H1 (cell line): ENCODE results near the gene NARS2. TPM values are rescaled to one million over a fixed set of nuclear protein-coding genes. Genes with fewer than 3 reads are reported as not detected.

Experiments
- CTCF ChIA-PET: fragments of 300-600 bp; sonication (Branson Sonifier 250); formaldehyde crosslinking; loops from one replicate; lab custom pipeline; 2021; ENCODE audit not compliant: partially characterized antibody; lab: Charles Lee
- POLR2A ChIA-PET: fragments of 300-600 bp; sonication (Branson Sonifier 250); formaldehyde crosslinking; loops from one replicate; lab custom pipeline; 2021; ENCODE audit warnings: inconsistent platforms; ENCODE audit not compliant: partially characterized antibody; lab: Charles Lee
- DNase-seq, 2 experiments: peaks; one replicate each; pipeline versions ENCODE4 v3.0.0 to v3.0.0-alpha.2; 2010 to 2022; ENCODE audit warnings: low spot score in 2 of 2, low read depth in 1 of 2, mixed read lengths in 1 of 2
- FAIRE-seq: peaks from 2 replicates; lab custom pipeline; 2011; peaks lifted over from hg19 to GRCh38; lab: Jason Lieb, UNC
- H2AFZ ChIP-seq: 2 replicates; pipeline ENCODE4 v1.8.1; 2012; ENCODE audit warnings: low read length, inconsistent platforms
- H2AK5ac ChIP-seq: 2 replicates; pipeline ENCODE4 v1.6.1; 2013; ENCODE audit warnings: low read depth, low read length
- H2BK120ac ChIP-seq: replicated peaks from 2 replicates; pipeline ENCODE3; 2013; ENCODE audit warnings: low read depth, low read length, inconsistent platforms
- H2BK12ac ChIP-seq: 2 replicates; pipeline ENCODE4 v1.6.1; 2013; ENCODE audit warnings: low read depth, low read length
- H2BK15ac ChIP-seq: 2 replicates; pipeline ENCODE4 v1.6.1; 2013; ENCODE audit warnings: low read length
- H2BK20ac ChIP-seq: 2 replicates; pipeline ENCODE4 v1.6.1; 2013; ENCODE audit warnings: low read length
- H2BK5ac ChIP-seq: 2 replicates; pipeline ENCODE4 v1.6.1; 2013; ENCODE audit warnings: low read depth, low read length
- H3K14ac ChIP-seq: 2 replicates; pipeline ENCODE4 v1.6.1; 2013; ENCODE audit warnings: inconsistent platforms; ENCODE audit not compliant: insufficient read length
- H3K18ac ChIP-seq: 2 replicates; pipeline ENCODE4 v1.6.1; 2013; ENCODE audit warnings: low read length; ENCODE audit errors: extremely low read depth
- H3K23ac ChIP-seq: 2 replicates; pipeline ENCODE4 v1.6.1; 2013; ENCODE audit warnings: inconsistent platforms; ENCODE audit not compliant: insufficient read length
- H3K23me2 ChIP-seq: 2 replicates; pipeline ENCODE4 v1.6.1; 2013; ENCODE audit warnings: low read depth, low read length
- H3K27ac ChIP-seq: 2 replicates; pipeline ENCODE4 v1.6.1; 2011; ENCODE audit warnings: low read depth, low read length, inconsistent platforms
- H3K27me3 ChIP-seq, 4 experiments: replicated peaks in 1 of 4; 1 replicate in 1 of 4; 2 replicates in 3 of 4; pipeline versions ENCODE4 v1.6.1 to v1.8.1; 2011 to 2013; ENCODE audit warnings: low read length in 3 of 4, mild to moderate bottlenecking in 3 of 4, inconsistent platforms in 2 of 4, mixed read lengths in 2 of 4, moderate library complexity in 1 of 4; ENCODE audit not compliant: control insufficient read depth in 3 of 4, insufficient read depth in 3 of 4; ENCODE audit errors: extremely low read depth in 1 of 4
- H3K36me3 ChIP-seq, 4 experiments: 2 replicates each; pipeline versions ENCODE4 v1.6.1 to v1.8.1; 2011 to 2013; ENCODE audit warnings: mild to moderate bottlenecking in 4 of 4, low read length in 3 of 4, moderate library complexity in 2 of 4, control low read depth in 1 of 4, inconsistent platforms in 1 of 4; ENCODE audit not compliant: insufficient read depth in 4 of 4, control insufficient read depth in 2 of 4
- H3K4ac ChIP-seq: replicated peaks from 2 replicates; pipeline ENCODE3; 2013; ENCODE audit warnings: low read length, low read depth, mixed read lengths, inconsistent platforms; ENCODE audit not compliant: insufficient read length
- H3K4me1 ChIP-seq, 4 experiments: replicated peaks in 1 of 4; 1 replicate in 1 of 4; 2 replicates in 3 of 4; pipeline versions ENCODE4 v1.6.1 to v1.8.1; 2011 to 2013; ENCODE audit warnings: low read length in 3 of 4, inconsistent platforms in 2 of 4, mixed read lengths in 1 of 4; ENCODE audit not compliant: insufficient read depth in 4 of 4, control insufficient read depth in 3 of 4
- H3K4me2 ChIP-seq, 2 experiments: 2 replicates each; pipeline versions ENCODE4 v1.6.1 to v1.8.1; 2011 to 2013; ENCODE audit warnings: low read depth in 2 of 2, low read length in 2 of 2, control low read depth in 1 of 2, inconsistent platforms in 1 of 2, mild to moderate bottlenecking in 1 of 2; ENCODE audit not compliant: insufficient read depth in 1 of 2
- H3K4me3 ChIP-seq, 4 experiments: fragments of 200-600, 300-600 bp in 1 of 4; sonication (generic), shearing (Covaris generic), sonication (Bioruptor Twin) in 1 of 4; 2 replicates each; pipeline versions ENCODE4 v1.5.1 to v1.8.1; 2011 to 2016; ENCODE audit warnings: low read length in 4 of 4, low read depth in 3 of 4, control low read depth in 2 of 4, inconsistent platforms in 2 of 4, mild to moderate bottlenecking in 2 of 4, mixed read lengths in 1 of 4, moderate library complexity in 1 of 4; ENCODE audit not compliant: insufficient read depth in 2 of 4; ENCODE audit errors: extremely low read depth in 1 of 4
- H3K56ac ChIP-seq: replicated peaks from 2 replicates; pipeline ENCODE3; 2013; ENCODE audit warnings: low read depth, mild to moderate bottlenecking, mixed read lengths, low read length, inconsistent platforms; ENCODE audit not compliant: insufficient read length
- H3K79me1 ChIP-seq: 2 replicates; pipeline ENCODE4 v1.6.1; 2013; ENCODE audit warnings: low read depth, low read length, control low read depth
- H3K79me2 ChIP-seq, 2 experiments: 2 replicates each; pipeline versions ENCODE4 v1.6.1 to v1.8.1; 2012 to 2013; ENCODE audit warnings: low read length in 2 of 2, mild to moderate bottlenecking in 2 of 2, inconsistent platforms in 1 of 2; ENCODE audit not compliant: insufficient read depth in 2 of 2, control insufficient read depth in 1 of 2
- H3K9ac ChIP-seq, 4 experiments: replicated peaks in 1 of 4; 1 replicate in 1 of 4; 2 replicates in 3 of 4; pipeline versions ENCODE4 v1.6.1 to v1.8.1; 2011 to 2013; ENCODE audit warnings: low read depth in 3 of 4, low read length in 3 of 4, control low read depth in 2 of 4, mild to moderate bottlenecking in 2 of 4, moderate library complexity in 2 of 4, inconsistent platforms in 1 of 4; ENCODE audit errors: extremely low read depth in 1 of 4
- H3K9me3 ChIP-seq, 2 experiments: 2 replicates each; pipeline versions ENCODE4 v1.6.1 to v1.8.1; 2012 to 2013; ENCODE audit warnings: mild to moderate bottlenecking in 2 of 2, moderate library complexity in 2 of 2, control low read depth in 1 of 2, inconsistent platforms in 1 of 2, low read depth in 1 of 2, low read length in 1 of 2, mixed read lengths in 1 of 2; ENCODE audit not compliant: insufficient read depth in 2 of 2
- H4K20me1 ChIP-seq, 2 experiments: replicated peaks in 1 of 2; 2 replicates each; pipeline versions ENCODE3 to v1.8.1; 2011 to 2013; ENCODE audit warnings: inconsistent platforms in 2 of 2, low read length in 2 of 2, mild to moderate bottlenecking in 1 of 2; ENCODE audit not compliant: insufficient read depth in 2 of 2, control insufficient read depth in 1 of 2
- H4K5ac ChIP-seq: 2 replicates; pipeline ENCODE4 v1.6.1; 2013; ENCODE audit warnings: low read length, low read depth, mixed read lengths, inconsistent platforms; ENCODE audit not compliant: insufficient read length
- H4K8ac ChIP-seq: 2 replicates; pipeline ENCODE4 v1.8.0; 2013; ENCODE audit warnings: mild to moderate bottlenecking, moderate library complexity, low read length, inconsistent platforms; ENCODE audit not compliant: insufficient read depth; ENCODE audit errors: extremely low read depth
- H4K91ac ChIP-seq: replicated peaks from 2 replicates; pipeline ENCODE3; 2013; ENCODE audit warnings: low read length, mixed read lengths, inconsistent platforms; ENCODE audit not compliant: insufficient read length
- TAF1 ChIP-seq: IDR thresholded peaks from 2 replicates; pipeline ENCODE4 v1.6.1; 2011; ENCODE audit warnings: mild to moderate bottlenecking, low read depth, low read length
- WGBS, 2 experiments: shearing (Covaris generic) in 1 of 2; methylation state at CpG; one replicate each; pipeline versions ENCODE4 v1.1.6 to v1.1.7; 2013 to 2015; ENCODE audit warnings: low lambda C conversion rate in 2 of 2, mixed read lengths in 2 of 2, inconsistent platforms in 1 of 2, low coverage in 1 of 2, missing lambda C conversion rate in 1 of 2; ENCODE audit not compliant: insufficient replicate concordance in 2 of 2, insufficient coverage in 1 of 2, insufficient read length in 1 of 2; ENCODE audit errors: extremely low coverage in 1 of 2, missing lambda C conversion rate in 1 of 2; 5-methylcytosine and 5-hydroxymethylcytosine counted together
- polyA plus RNA-seq, 7 experiments: library from polyadenylated mRNA; depleted of rRNA in 3 of 7; stranded (reverse) in 5 of 7; unstranded in 2 of 7; fragments of >200 nt in 5 of 7; fragments of 200-250 nt in 2 of 7; gene quantifications; 1 replicate in 5 of 7; 2 replicates in 1 of 7; 4 replicates in 1 of 7; pipeline versions ENCODE4 v1.2.1 to v1.2.3, GENCODE V29; 2011 to 2013; ENCODE audit warnings: missing spikeins in 2 of 7, mixed read lengths in 2 of 7
- small RNA-seq: library from polyadenylated mRNA; stranded (forward); fragments of <200 nt; extraction: miRNeasy Mini kit (QIAGEN cat#:217004); gene quantifications from one replicate; pipeline ENCODE3, GENCODE V24; 2013; ENCODE audit not compliant: insufficient read depth
- total RNA-seq: library from RNA; stranded (reverse); fragmentation: NEBNext Ultra II Directional; extraction: Animal tissue kit (Norgen Biotek cat#: 25700); gene quantifications from 2 replicates; pipeline ENCODE4 v1.2.1, GENCODE V29; 2021

The NARS2 gene
- total and polyA plus RNA-seq, 2 of the 8 experiments (the other 6 are each of a cell fraction or from before 2014, with no cell fraction given): 26.2 to 51.6 TPM

DNA sequence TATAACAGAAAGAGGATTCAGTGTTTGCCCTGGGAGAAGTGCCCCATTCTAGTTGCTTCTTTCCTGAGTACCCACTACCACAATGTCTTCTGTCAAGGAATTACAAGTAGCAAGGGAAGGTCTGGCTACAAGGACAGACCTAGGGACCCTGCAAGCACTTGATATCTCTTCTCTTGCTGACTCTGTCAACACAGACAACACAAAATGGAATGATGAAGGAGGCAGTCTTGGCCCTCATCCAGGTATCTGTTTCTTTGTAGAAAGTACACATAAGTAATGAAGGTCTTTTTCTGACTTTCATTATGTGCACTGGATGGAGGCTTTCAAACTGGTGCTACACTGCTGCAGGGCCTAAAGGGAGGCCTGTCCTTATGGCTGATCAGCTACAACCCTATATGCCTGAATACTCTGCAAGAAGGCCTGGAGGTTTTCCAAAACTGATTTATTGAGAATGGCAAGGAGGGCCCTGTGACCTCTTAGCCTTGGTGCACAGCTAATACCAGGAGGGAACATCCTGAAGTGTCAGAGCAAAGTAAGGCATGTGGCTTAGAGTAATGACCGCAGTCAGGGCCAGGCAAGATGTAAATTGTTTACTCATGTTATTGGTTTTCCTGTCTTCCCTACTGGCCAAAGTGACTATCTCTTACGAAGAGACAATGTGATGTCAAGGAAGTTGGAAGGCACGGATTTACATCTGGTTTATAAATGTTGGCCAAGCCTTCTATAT, 188.3 kb downstream of the NARS2 start:
- WGBS, 2 experiments: 96% methylated on average over 3 of the region's 3 CpGs; no CpG with 5 or more reads in 1 of the 2 experiments
- FAIRE-seq: no peak

More for the DNA sequence above, 188.3 kb downstream of the NARS2 start:
- Histone ChIP-seq H2BK20ac (no peak overlapping the region), H3K4me2 (no peak overlapping the region), H3K9me3 (peaks cover 0 to 7% of the 10 kb centered on the region in 2 experiments; a peak in 2 of 4 replicates), H2BK120ac (no peak overlapping the region), H3K4ac (no peak overlapping the region), H3K27me3 (no peaks in the 10 kb centered on the region), H3K79me2 (no peaks in the 10 kb centered on the region), H2AFZ (no peak overlapping the region), H3K4me3 (no peak overlapping the region), H3K36me3 (no peaks in the 10 kb centered on the region), H3K23me2 (no peaks in the 10 kb centered on the region), H3K79me1 (no peaks in the 10 kb centered on the region; the same call in 1 of the 2 replicates), H2AK5ac (no peak overlapping the region), H2BK5ac (no peak overlapping the region), H3K23ac (no peak overlapping the region), H4K5ac (no peak overlapping the region), H3K27ac (no peak overlapping the region), H2BK15ac (no peak overlapping the region), H4K91ac (no peak overlapping the region), H3K56ac (no peak overlapping the region), H4K20me1 (no peaks in the 10 kb centered on the region), H4K8ac (no peak overlapping the region), H3K18ac (no peak overlapping the region), H3K4me1 (no peaks in the 10 kb centered on the region), H3K9ac (no peak overlapping the region), H3K14ac (no peak overlapping the region), H2BK12ac (no peak overlapping the region)
- ChIA-PET CTCF (interaction anchor here (1.4 kb wide), 1 partner anchor 14 kb away, joined by 4 read pairs; no protein-coding TSS in a partner anchor), POLR2A (no interaction called here)
- TF ChIP-seq TAF1: no peak
- no peak for DNase-seq

Small RNA genes lying within 50 kb of the gene (small RNA-seq; reads per million reads assigned to genes)
- gene RNU6-311P: not detected

Other genes with a start within 250 kb of the NARS2 start
- gene GAB2, start 157.0 kb downstream of the NARS2 start, total RNA-seq: 9.5 and 14.0 TPM in 2 replicates
- 6.2 and 6.3 TPM in 2 replicates for gene GAB2, start 157.0 kb downstream of the NARS2 start, polyA plus RNA-seq (2011; rRNA removed)